ENCODE data around the gene ZNF462.

ZNF462 gene

GRCh38 chr9:106883626-106884190 lies 20.7 kb downstream of the ZNF462 start:
- DNase-seq (ENCODE audit: low spot score): no peak
- TF ChIP-seq CTCF (IDR thresholded peaks at IDR 0.05; ENCODE audit: extremely low read depth, insufficient read depth, missing control alignments): no peak
- in situ Hi-C loops (cut with MboI; ENCODE audit: low pct_unique_long_range_greater_than_20kb, low sequenced_read_pairs, unreplicated experiment): no loop called here

- in situ Hi-C loops (cut with MboI; ENCODE audit: low pct_unique_long_range_greater_than_20kb, low sequenced_read_pairs, unreplicated experiment): no loop called here
- no peak for TF ChIP-seq CTCF (IDR thresholded peaks at IDR 0.05; ENCODE audit: extremely low read depth, insufficient read depth, missing control alignments)
- DNase-seq (ENCODE audit: low spot score): no peak
Measured at GRCh38 chr9:106885451-106885850, 22.5 kb downstream of the ZNF462 start.

- DNase-seq (ENCODE audit: low spot score): no peak
- TF ChIP-seq CTCF (IDR thresholded peaks at IDR 0.05; ENCODE audit: extremely low read depth, insufficient read depth, missing control alignments): no peak
- in situ Hi-C loops (cut with MboI; ENCODE audit: low pct_unique_long_range_greater_than_20kb, low sequenced_read_pairs, unreplicated experiment): no loop called here
Measured at GRCh38 chr9:106886111-106887046, 23.4 kb downstream of the ZNF462 start.

GRCh38 chr9:106887066-106887465 lies 24.1 kb downstream of the ZNF462 start:
- no peak for TF ChIP-seq CTCF (IDR thresholded peaks at IDR 0.05; ENCODE audit: extremely low read depth, insufficient read depth, missing control alignments)
- DNase-seq (ENCODE audit: low spot score): no peak
- in situ Hi-C loops (cut with MboI; ENCODE audit: low pct_unique_long_range_greater_than_20kb, low sequenced_read_pairs, unreplicated experiment): no loop called here

- in situ Hi-C loops (cut with MboI; ENCODE audit: low pct_unique_long_range_greater_than_20kb, low sequenced_read_pairs, unreplicated experiment): no loop called here
- no peak for DNase-seq (ENCODE audit: low spot score)
Measured at GRCh38 chr9:106889061-106889590, 26.2 kb downstream of the ZNF462 start.

GRCh38 chr9:106890608-106891007 lies 27.6 kb downstream of the ZNF462 start:
- no peak for DNase-seq (ENCODE audit: low spot score)
- TF ChIP-seq CTCF (IDR thresholded peaks at IDR 0.05; ENCODE audit: extremely low read depth, insufficient read depth, missing control alignments): no peak
- in situ Hi-C loops (cut with MboI; ENCODE audit: low pct_unique_long_range_greater_than_20kb, low sequenced_read_pairs, unreplicated experiment): no loop called here

More at GRCh38 chr9:106889061-106889590, 26.2 kb downstream of the ZNF462 start:
- TF ChIP-seq CTCF (IDR thresholded peaks at IDR 0.05; ENCODE audit: extremely low read depth, insufficient read depth, missing control alignments): no peak

Data from GM13977 (cell line).